H7 (cell line): ENCODE measurements around the gene ELOVL2. TPM values are rescaled to one million over a fixed set of nuclear protein-coding genes. Genes with fewer than 3 reads are reported as not detected.

Experiments
- DNase-seq: peaks from one replicate; pipeline ENCODE4 v3.0.0; 2012
- H3K27me3 ChIP-seq: 2 replicates; pipeline ENCODE4 v1.6.0; 2011; ENCODE audit warnings: mild to moderate bottlenecking, low read length; ENCODE audit not compliant: control insufficient read depth, insufficient read depth
- H3K36me3 ChIP-seq: replicated peaks from 2 replicates; pipeline ENCODE4 v1.5.1; 2011; ENCODE audit warnings: low read length; ENCODE audit not compliant: control insufficient read depth, insufficient read depth
- H3K4me3 ChIP-seq: 2 replicates; pipeline ENCODE4 v1.5.1; 2011; ENCODE audit warnings: low read depth, mild to moderate bottlenecking, control low read depth, low read length, moderate library complexity; ENCODE audit not compliant: insufficient read depth
- total RNA-seq: library from RNA; depleted of rRNA; stranded (reverse); fragments of >200 nt; shearing (Covaris generic); gene quantifications from 2 replicates; pipeline ENCODE4 v1.2.3, GENCODE V29; 2014

Gene ELOVL2
- total RNA-seq, 1 experiment from 2014 or later = 2.6 TPM

GRCh38 chr6:10963113-10963512, 81.0 kb downstream of the ELOVL2 start:
- H3K27me3 ChIP-seq = peaks cover 11% of the 10 kb centered on the region; the same call in 1 of the 2 replicates
- no peaks in the 10 kb centered on the region for H3K36me3 ChIP-seq
- peak; percentile 27 for DNase-seq
- no peak overlapping the region for H3K4me3 ChIP-seq

- Histone ChIP-seq H3K27me3 (peaks cover 11% of the 10 kb centered on the region; the same call in 1 of the 2 replicates), H3K4me3 (no peak overlapping the region), H3K36me3 (no peaks in the 10 kb centered on the region)
- no peak for DNase-seq
Observed at GRCh38 chr6:10962673-10963072, 81.4 kb downstream of the ELOVL2 start.

- DNase-seq = peak; percentile 33
- Histone ChIP-seq H3K36me3 (no peaks in the 10 kb centered on the region), H3K27me3 (peaks cover 11% of the 10 kb centered on the region; the same call in 1 of the 2 replicates), H3K4me3 (no peak overlapping the region)
Observed at GRCh38 chr6:10961837-10962236, 82.3 kb downstream of the ELOVL2 start.

GRCh38 chr6:10960171-10960570, 83.9 kb downstream of the ELOVL2 start:
- Histone ChIP-seq H3K4me3 (no peak overlapping the region), H3K36me3 (no peaks in the 10 kb centered on the region), H3K27me3 (peaks cover 9% of the 10 kb centered on the region; the same call in 1 of the 2 replicates)
- DNase-seq = no peak

- Histone ChIP-seq H3K36me3 (no peaks in the 10 kb centered on the region), H3K27me3 (peaks cover 9% of the 10 kb centered on the region; the same call in 1 of the 2 replicates), H3K4me3 (no peak overlapping the region)
- DNase-seq = no peak
Observed at GRCh38 chr6:10957414-10957886, 86.7 kb downstream of the ELOVL2 start.

GRCh38 chr6:10956776-10957175, 87.3 kb downstream of the ELOVL2 start:
- DNase-seq = no peak
- Histone ChIP-seq H3K27me3 (peaks cover 9% of the 10 kb centered on the region; the same call in 1 of the 2 replicates), H3K4me3 (no peak overlapping the region), H3K36me3 (no peaks in the 10 kb centered on the region)

- H3K4me3 ChIP-seq = no peak overlapping the region
- DNase-seq = peak; percentile 66
- no peaks in the 10 kb centered on the region; the same call in 1 of the 2 replicates for H3K27me3 ChIP-seq
- no peaks in the 10 kb centered on the region for H3K36me3 ChIP-seq
Observed at GRCh38 chr6:10954590-10955010, 89.5 kb downstream of the ELOVL2 start.

GRCh38 chr6:10951675-10952282, 92.3 kb downstream of the ELOVL2 start:
- Histone ChIP-seq H3K36me3 (no peaks in the 10 kb centered on the region), H3K4me3 (no peak overlapping the region), H3K27me3 (no peaks in the 10 kb centered on the region; the same call in 1 of the 2 replicates)
- DNase-seq = peak; percentile 36

- H3K27me3 ChIP-seq = no peaks in the 10 kb centered on the region; the same call in 1 of the 2 replicates
- H3K4me3 ChIP-seq = no peak overlapping the region
- H3K36me3 ChIP-seq = no peaks in the 10 kb centered on the region
- no peak for DNase-seq
Observed at GRCh38 chr6:10949579-10950490, 94.3 kb downstream of the ELOVL2 start.

- DNase-seq = no peak
- Histone ChIP-seq H3K36me3 (no peaks in the 10 kb centered on the region), H3K4me3 (no peak overlapping the region), H3K27me3 (no peaks in the 10 kb centered on the region)
Observed at GRCh38 chr6:10947966-10948365, 96.1 kb downstream of the ELOVL2 start.

GRCh38 chr6:10945845-10946244, 98.3 kb downstream of the ELOVL2 start:
- Histone ChIP-seq H3K27me3 (no peaks in the 10 kb centered on the region), H3K36me3 (no peaks in the 10 kb centered on the region), H3K4me3 (no peak overlapping the region)
- no peak for DNase-seq

- Histone ChIP-seq H3K27me3 (no peaks in the 10 kb centered on the region), H3K4me3 (no peak overlapping the region), H3K36me3 (no peaks in the 10 kb centered on the region)
- DNase-seq = no peak
Observed at GRCh38 chr6:10939840-10940239, 104.3 kb downstream of the ELOVL2 start.

- no peaks in the 10 kb centered on the region; the same call in 1 of the 2 replicates for H3K36me3 ChIP-seq
- no peaks in the 10 kb centered on the region for H3K27me3 ChIP-seq
- DNase-seq = no peak
- H3K4me3 ChIP-seq = no peak overlapping the region
Observed at GRCh38 chr6:10933126-10933525, 111.0 kb downstream of the ELOVL2 start.
